GM19455 (cell line): ENCODE data around the gene PMPCA.
"Not testable (repeated sequence)": the region's sequence is repeated elsewhere in the genome, so short reads cannot be mapped to it uniquely, and the experiment has no call there.

Experiments used
- ATAC-seq: cut with Tn5 transposase; IDR thresholded peaks from one replicate; pipeline ENCODE4 v1.9.1; 2021; ENCODE audit not compliant: unreplicated experiment

The PMPCA gene

GRCh38 chr9:136407911-136408310 lies 2.5 kb upstream of the PMPCA start:
- ATAC-seq, result no peak

- peak; percentile 35 for ATAC-seq
These were observed 652 bp upstream of the PMPCA start for GRCh38 chr9:136409557-136410455.

GRCh38 chr9:136411378-136411777 lies 920 bp downstream of the PMPCA start:
- ATAC-seq, result no peak

GRCh38 chr9:136412962-136413361 lies 2.5 kb downstream of the PMPCA start:
- no peak for ATAC-seq

- no peak for ATAC-seq
These were observed 6.0 kb downstream of the PMPCA start for GRCh38 chr9:136416427-136416826.

GRCh38 chr9:136416914-136417313 lies 6.5 kb downstream of the PMPCA start:
- ATAC-seq, result no peak

GRCh38 chr9:136418182-136419091 lies 8.0 kb downstream of the PMPCA start:
- ATAC-seq, result no peak

- ATAC-seq, result no peak
These were observed 8.6 kb downstream of the PMPCA start for GRCh38 chr9:136419092-136419420.

GRCh38 chr9:136421791-136422190 lies 11.3 kb downstream of the PMPCA start:
- no peak for ATAC-seq

GRCh38 chr9:136422876-136423275 lies 12.4 kb downstream of the PMPCA start:
- no peak for ATAC-seq

GRCh38 chr9:136423432-136424146 lies 13.1 kb downstream of the PMPCA start:
- ATAC-seq, result no peak

GRCh38 chr9:136424750-136425362 lies 14.4 kb downstream of the PMPCA start:
- no peak for ATAC-seq

- not testable (repeated sequence) for ATAC-seq
These were observed 14.9 kb downstream of the PMPCA start for GRCh38 chr9:136425367-136425766.

- no peak for ATAC-seq
These were observed 16.3 kb downstream of the PMPCA start for GRCh38 chr9:136426787-136427186.

GRCh38 chr9:136429075-136429628 lies 18.7 kb downstream of the PMPCA start:
- ATAC-seq, result no peak

- no peak for ATAC-seq
These were observed 19.4 kb downstream of the PMPCA start for GRCh38 chr9:136429683-136430491.

- no peak for ATAC-seq
These were observed 20.3 kb downstream of the PMPCA start for GRCh38 chr9:136430588-136431234.

- no peak for ATAC-seq
These were observed 21.4 kb downstream of the PMPCA start for GRCh38 chr9:136431782-136432350.

- no peak for ATAC-seq
These were observed 22.1 kb downstream of the PMPCA start for GRCh38 chr9:136432591-136432990.
